H1 (cell line): Measurements from ENCODE around the gene TMEM272.

ENCODE experiments used
- BRCA1 ChIP-seq: IDR thresholded peaks from 2 replicates; pipeline ENCODE4 v1.6.1; 2012; ENCODE audit warnings: low read depth, low read length, improper control_type of control experiment
- EZH2 ChIP-seq: fragments of 200-600 bp; sonication (generic); IDR thresholded peaks from 2 replicates; pipeline ENCODE4 v1.7.1; 2012; ENCODE audit warnings: low read depth, mild to moderate bottlenecking, moderate library complexity, low read length, inconsistent platforms; ENCODE audit not compliant: severe bottlenecking
- HDAC6 ChIP-seq: IDR thresholded peaks from one replicate; pipeline ENCODE4 v1.7.1; 2012; ENCODE audit warnings: low read depth, mild to moderate bottlenecking, inconsistent platforms, low read length, moderate library complexity
- JUN ChIP-seq: IDR thresholded peaks from 2 replicates; pipeline ENCODE4 v1.6.1; 2011; ENCODE audit warnings: low read depth, mild to moderate bottlenecking, improper control_type of control experiment, low read length
- KDM5A ChIP-seq: fragments of 200-600 bp; IDR thresholded peaks from 2 replicates; pipeline ENCODE4 v1.7.1; 2012; ENCODE audit warnings: mild to moderate bottlenecking, low read length, inconsistent platforms, mixed read lengths
- POLR2AphosphoS5 ChIP-seq: IDR thresholded peaks from 2 replicates; pipeline ENCODE4 v1.6.1; 2011; ENCODE audit warnings: low read depth, low read length
- RFX5 ChIP-seq: IDR thresholded peaks from 2 replicates; pipeline ENCODE4 v1.6.1; 2011; ENCODE audit warnings: low read depth, low read length, improper control_type of control experiment, borderline replicate concordance
- SRF ChIP-seq: IDR thresholded peaks from 2 replicates; pipeline ENCODE4 v1.6.1; 2011; ENCODE audit warnings: mild to moderate bottlenecking, low read depth, low read length, moderate library complexity
- SUZ12 ChIP-seq: fragments of 200-600 bp; sonication (generic); IDR thresholded peaks from 2 replicates; pipeline ENCODE4 v1.6.1; 2012; ENCODE audit warnings: mild to moderate bottlenecking, inconsistent platforms, low read length, moderate library complexity, mixed read lengths
- TF ChIP-seq, protein P1 (sequence below), 3 experiments: IDR thresholded peaks; 1 replicate in 2 of 3; 2 replicates in 1 of 3; pipeline versions ENCODE4 v1.5.1 to v1.6.1; 2011; ENCODE audit warnings: low read length in 3 of 3, mild to moderate bottlenecking in 3 of 3, inconsistent platforms in 2 of 3, low read depth in 1 of 3, moderate library complexity in 1 of 3; ENCODE audit not compliant: insufficient read depth in 1 of 3; ENCODE audit errors: control extremely low read depth in 1 of 3
- TF ChIP-seq, protein P2 (sequence below): IDR thresholded peaks from 2 replicates; pipeline ENCODE4 v1.6.1; 2012; ENCODE audit warnings: inconsistent platforms

DNA sequence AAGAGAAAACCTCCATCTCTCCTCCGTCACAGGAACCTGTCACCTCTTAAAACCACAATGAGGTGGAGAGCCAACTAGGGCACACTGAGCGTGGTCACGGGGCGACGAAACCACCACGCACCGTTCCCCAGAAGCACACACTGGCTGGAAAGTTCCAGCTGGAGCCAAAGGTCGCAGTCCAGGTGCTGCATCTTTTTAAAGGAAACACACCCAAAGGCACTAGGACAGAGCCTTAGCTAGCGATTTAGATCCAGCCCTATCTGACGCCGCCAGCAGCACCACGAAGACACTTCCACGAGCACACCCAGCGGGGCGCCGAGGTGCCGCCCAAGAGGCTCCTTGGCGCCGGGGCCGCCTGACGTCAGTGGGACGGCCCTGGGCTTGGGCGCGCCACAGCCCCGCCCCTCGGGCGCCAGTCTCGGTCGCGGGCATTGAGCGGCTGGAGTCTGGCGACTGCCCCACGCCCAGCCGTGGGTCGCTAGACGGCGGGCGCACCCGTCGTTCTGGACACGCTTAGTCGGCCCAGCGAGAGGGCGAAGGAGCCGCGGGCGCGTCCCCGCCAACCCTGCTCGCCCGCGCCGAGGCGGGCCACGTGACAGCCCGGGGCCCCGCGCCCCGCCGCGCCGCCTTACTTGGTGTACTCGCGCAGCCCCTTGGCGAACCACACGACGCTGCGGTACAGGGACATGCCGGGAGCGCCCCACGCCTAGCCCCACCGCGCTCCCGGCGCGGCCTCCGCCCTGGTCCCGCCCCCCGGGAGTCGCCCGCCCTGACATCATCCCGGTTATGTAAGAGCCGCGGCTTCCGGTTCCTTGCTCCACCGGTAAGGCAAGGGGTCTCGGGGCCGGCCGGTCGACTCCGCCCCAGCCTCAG is 41.3 kb downstream of the TMEM272 start, which contains the start of gene DHRS12:
- TF ChIP-seq, protein P1, sequence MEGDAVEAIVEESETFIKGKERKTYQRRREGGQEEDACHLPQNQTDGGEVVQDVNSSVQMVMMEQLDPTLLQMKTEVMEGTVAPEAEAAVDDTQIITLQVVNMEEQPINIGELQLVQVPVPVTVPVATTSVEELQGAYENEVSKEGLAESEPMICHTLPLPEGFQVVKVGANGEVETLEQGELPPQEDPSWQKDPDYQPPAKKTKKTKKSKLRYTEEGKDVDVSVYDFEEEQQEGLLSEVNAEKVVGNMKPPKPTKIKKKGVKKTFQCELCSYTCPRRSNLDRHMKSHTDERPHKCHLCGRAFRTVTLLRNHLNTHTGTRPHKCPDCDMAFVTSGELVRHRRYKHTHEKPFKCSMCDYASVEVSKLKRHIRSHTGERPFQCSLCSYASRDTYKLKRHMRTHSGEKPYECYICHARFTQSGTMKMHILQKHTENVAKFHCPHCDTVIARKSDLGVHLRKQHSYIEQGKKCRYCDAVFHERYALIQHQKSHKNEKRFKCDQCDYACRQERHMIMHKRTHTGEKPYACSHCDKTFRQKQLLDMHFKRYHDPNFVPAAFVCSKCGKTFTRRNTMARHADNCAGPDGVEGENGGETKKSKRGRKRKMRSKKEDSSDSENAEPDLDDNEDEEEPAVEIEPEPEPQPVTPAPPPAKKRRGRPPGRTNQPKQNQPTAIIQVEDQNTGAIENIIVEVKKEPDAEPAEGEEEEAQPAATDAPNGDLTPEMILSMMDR (IDR thresholded peaks at IDR 0.05; ENCODE audit: control extremely low read depth in 1 of 3, insufficient read depth in 1 of 3, low read depth in 1 of 3, low read length in 3 of 3): no peak
- TF ChIP-seq RFX5 (no peak), HDAC6 (no peak), JUN (no peak), EZH2 (no peak), KDM5A (no peak), SUZ12 (no peak), POLR2AphosphoS5 (peak; percentile 56; the same call in 1 of the 2 replicates), SRF (0 out of 2 replicates have a peak, but pooled peaks have one; percentile 26), BRCA1 (no peak)
- TF ChIP-seq, protein P2, sequence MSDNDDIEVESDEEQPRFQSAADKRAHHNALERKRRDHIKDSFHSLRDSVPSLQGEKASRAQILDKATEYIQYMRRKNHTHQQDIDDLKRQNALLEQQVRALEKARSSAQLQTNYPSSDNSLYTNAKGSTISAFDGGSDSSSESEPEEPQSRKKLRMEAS: peak; percentile 47; the same call in 1 of the 2 replicates
